ENCODE measurements around the gene MYBPC2. TPM values are rescaled to one million over a fixed set of nuclear protein-coding genes. Genes with fewer than 3 reads are reported as not detected.
A peak's percentile ranks its signal among the peaks of the same experiment; 100 is the strongest.

Gene MYBPC2
- total and polyA plus RNA-seq, 9 of the 15 experiments (the other 6 are each of a cell fraction or from before 2014, with no cell fraction given), result 0.01 to 0.14 (median 0.04) TPM; not detected in 6

- no peak for TF ChIP-seq CXXC5 (CRISPR knock-in tag; IDR thresholded peaks at IDR 0.05)
- no peak for TF ChIP-seq TCFL5 (CRISPR knock-in tag; conservative IDR thresholded peaks at IDR 0.05)
- TF ChIP-seq ZNF3 (CRISPR knock-in tag; IDR thresholded peaks at IDR 0.05), result no peak
Observed at GRCh38 chr19:50417111-50418081, 15.3 kb upstream of the MYBPC2 start (continued).

- no peak for FAIRE-seq
- H3K9me1 ChIP-seq (ENCODE audit: control insufficient read depth, insufficient read depth, low read length), result no peaks in the 10 kb centered on the region
- H3K4me3 ChIP-seq, result no peak within 1 kb of the TSS
- intact Hi-C loops (cut with micrococcal nuclease) (no loop called here), in situ Hi-C loops (cut with MboI) (no loop called here)
- no peak within 1 kb of the TSS for H2AFZ ChIP-seq (ENCODE audit: low read depth, low read length)
- H3K79me2 ChIP-seq (ENCODE audit: control insufficient read depth, insufficient read depth, low read length), result no peaks in the 10 kb centered on the region
- WGBS (ENCODE audit: insufficient coverage, low coverage, missing lambda C conversion rate), result 76% methylated on average over 21 of the region's 34 CpGs
- H3K4me2 ChIP-seq (ENCODE audit: insufficient read depth, low read length), result no peak within 1 kb of the TSS
- no peak for DNase-seq (ENCODE audit: extremely low read depth in 1 of 4, low spot score in 3 of 4)
- H4K20me1 ChIP-seq (replicated peaks; ENCODE audit: control insufficient read depth, insufficient read depth, low read length), result no peaks in the 10 kb centered on the region
- no peak within 1 kb of the TSS for H3K27ac ChIP-seq (ENCODE audit: extremely low read depth, low read depth, low read length)
- no TSS peak for BruUV-seq (replicated peaks)
- H3K36me3 ChIP-seq (ENCODE audit: control insufficient read depth, insufficient read depth, low read length), result peaks cover 35% of the 10 kb centered on the region; the same call in 2 of the 3 replicates
- H3K9ac ChIP-seq (ENCODE audit: insufficient read depth in 1 of 2, low read depth in 2 of 2, low read length in 2 of 2), result peak within 1 kb of the TSS in 1 of 2 experiments; percentile 28; a peak in 2 of 4 replicates
- peaks cover 13 to 65% of the 10 kb centered on the region in 2 experiments for H3K4me1 ChIP-seq (replicated peaks in 1 of 2; ENCODE audit: control insufficient read depth in 2 of 2, insufficient read depth in 2 of 2, low read length in 2 of 2)
- H3K27me3 ChIP-seq (ENCODE audit: control insufficient read depth in 2 of 2, insufficient read depth in 2 of 2, low read length in 2 of 2), result no peaks in the 10 kb centered on the region
- no peak for ATAC-seq
- ChIA-PET POLR2A (interaction anchor here (0.6 to 1.0 kb wide), 3 partner anchors 13 to 169 kb away, joined by 3 to 5 read pairs (median 3); no protein-coding TSS in a partner anchor), CTCF (ENCODE audit: low intra/inter-chr PET ratio) (no interaction called here)
- H3K9me3 ChIP-seq (replicated peaks; ENCODE audit: control insufficient read depth, insufficient read depth, low read depth, low read length), result no peaks in the 10 kb centered on the region
- TF ChIP-seq, protein P1, sequence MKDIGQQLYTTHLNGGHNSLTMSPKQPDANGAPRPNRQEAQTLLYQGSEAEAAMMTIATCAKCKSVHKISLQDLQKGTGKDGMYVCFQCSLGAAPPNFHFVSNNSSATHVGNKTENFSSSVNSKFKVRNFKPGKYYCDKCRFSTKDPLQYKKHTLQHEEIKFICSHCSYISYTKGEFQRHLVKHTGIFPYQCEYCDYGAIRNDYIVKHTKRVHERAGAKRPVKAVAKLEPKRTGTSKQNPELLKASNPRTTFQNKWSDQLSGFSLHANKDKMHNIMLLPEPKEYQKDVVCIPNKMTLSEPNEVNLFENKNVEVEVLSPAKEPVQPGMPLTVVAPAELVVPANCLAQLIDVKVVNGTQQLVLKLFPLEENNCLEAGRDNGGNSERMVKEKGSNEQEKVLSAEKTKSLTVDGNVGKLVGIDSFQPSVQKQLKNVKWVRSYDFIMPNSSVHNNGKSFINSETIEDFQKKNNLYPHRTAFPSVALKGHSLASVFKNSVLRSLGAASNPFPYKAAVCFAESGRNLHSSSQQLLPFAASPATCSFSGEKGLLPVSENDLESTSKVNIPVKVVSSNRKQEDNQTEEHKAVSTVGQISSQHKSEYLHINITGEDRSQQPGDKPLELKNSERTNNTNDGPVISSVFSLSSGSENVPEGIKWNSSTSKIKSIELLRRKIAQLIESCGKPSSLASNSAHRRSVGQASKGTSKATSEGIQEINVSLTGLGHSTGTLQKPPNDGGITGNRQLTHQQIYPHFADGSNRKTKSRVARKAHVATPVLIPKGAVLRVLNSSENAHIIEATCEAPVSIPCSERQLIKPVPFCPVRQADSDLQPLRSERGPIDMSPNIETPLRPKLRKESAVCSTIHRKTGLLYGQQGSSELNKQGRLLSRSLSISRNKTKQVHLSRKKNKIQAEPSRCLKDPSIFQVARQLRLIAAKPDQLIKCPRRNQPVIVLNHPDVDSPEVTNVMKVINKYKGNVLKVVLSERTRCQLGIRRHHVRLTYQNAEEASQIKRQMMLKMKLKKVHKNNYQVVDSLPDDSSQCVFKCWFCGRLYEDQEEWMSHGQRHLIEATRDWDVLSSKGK (CRISPR knock-in tag; IDR thresholded peaks at IDR 0.05), result no peak
- TF ChIP-seq NONO (IDR thresholded peaks at IDR 0.05; ENCODE audit: low read depth in 2 of 2, low read length in 1 of 2), result no peak
- TF ChIP-seq SLC30A9 (CRISPR knock-in tag; IDR thresholded peaks at IDR 0.05), result no peak
- peak; percentile 58; the same call in 1 of the 2 replicates for TF ChIP-seq POLR2A (conservative IDR thresholded peaks at IDR 0.05)
- no peak for TF ChIP-seq CBFA2T3 (IDR thresholded peaks at IDR 0.05)
- peak; percentile 69; the same call in 1 of the 2 replicates for TF ChIP-seq POLR2G (IDR thresholded peaks at IDR 0.05; ENCODE audit: low read depth, low read length)
- TF ChIP-seq, protein P2, sequence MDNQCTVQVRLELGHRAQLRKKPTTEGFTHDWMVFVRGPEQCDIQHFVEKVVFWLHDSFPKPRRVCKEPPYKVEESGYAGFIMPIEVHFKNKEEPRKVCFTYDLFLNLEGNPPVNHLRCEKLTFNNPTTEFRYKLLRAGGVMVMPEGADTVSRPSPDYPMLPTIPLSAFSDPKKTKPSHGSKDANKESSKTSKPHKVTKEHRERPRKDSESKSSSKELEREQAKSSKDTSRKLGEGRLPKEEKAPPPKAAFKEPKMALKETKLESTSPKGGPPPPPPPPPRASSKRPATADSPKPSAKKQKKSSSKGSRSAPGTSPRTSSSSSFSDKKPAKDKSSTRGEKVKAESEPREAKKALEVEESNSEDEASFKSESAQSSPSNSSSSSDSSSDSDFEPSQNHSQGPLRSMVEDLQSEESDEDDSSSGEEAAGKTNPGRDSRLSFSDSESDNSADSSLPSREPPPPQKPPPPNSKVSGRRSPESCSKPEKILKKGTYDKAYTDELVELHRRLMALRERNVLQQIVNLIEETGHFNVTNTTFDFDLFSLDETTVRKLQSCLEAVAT (IDR thresholded peaks at IDR 0.05), result no peak
- peak; percentile 72 for TF ChIP-seq ZBTB33 (CRISPR knock-in tag; IDR thresholded peaks at IDR 0.05)
Observed at GRCh38 chr19:50418176-50419021, 14.3 kb upstream of the MYBPC2 start, which contains the start of gene SPIB. Gene SPIB (plus strand): TSS chr19:50418938. CDS start chr19:50418963, 25 bp downstream.

All from K562 (cell line).